Transverse colon (tissue), 4 donors: ENCODE measurements around the gene BCAS1. TPM values are rescaled to one million over a fixed set of nuclear protein-coding genes. Genes with fewer than 3 reads are reported as not detected.

ENCODE experiments used
- DNase-seq: peaks from one replicate; pipeline ENCODE4 v3.0.0-alpha.2; 2019
- H3K27ac ChIP-seq, 4 donors: fragments of 200-600 bp; sonication (generic); 2 replicates each; pipeline ENCODE4 v1.5.1; 2016 to 2018; ENCODE audit warnings: inconsistent platforms in 4 of 4
- H3K27me3 ChIP-seq: fragments of 200-600 bp; sonication (generic); 2 replicates; pipeline ENCODE4 v1.5.1; 2017; ENCODE audit warnings: inconsistent platforms
- H3K36me3 ChIP-seq, 4 donors: fragments of 200-600 bp; sonication (generic); 2 replicates each; pipeline ENCODE4 v1.5.1; 2017 to 2019; ENCODE audit warnings: inconsistent platforms in 4 of 4
- H3K4me1 ChIP-seq, 4 donors: fragments of 200-600 bp; sonication (generic); 2 replicates each; pipeline ENCODE4 v1.5.1; 2017 to 2020; ENCODE audit warnings: inconsistent platforms in 4 of 4
- H3K4me3 ChIP-seq, 4 donors: fragments of 200-600 bp; sonication (generic); 1 replicate in 1 of 4; 2 replicates in 3 of 4; pipeline versions ENCODE4 v1.5.1 to v1.6.1; 2017 to 2019; ENCODE audit warnings: inconsistent platforms in 4 of 4
- H3K9me3 ChIP-seq, 2 donors: fragments of 200-600 bp; sonication (generic); 2 replicates each; pipeline ENCODE4 v1.5.1; 2017 to 2019; ENCODE audit warnings: inconsistent platforms in 2 of 2
- CTCF ChIP-seq, 5 experiments: fragments of 200-600 bp in 3 of 5; fragments of 450-650 bp in 2 of 5; sonication (generic) in 3 of 5; IDR thresholded peaks; 1 replicate in 2 of 5; 2 replicates in 3 of 5; pipeline ENCODE4 v1.5.1; 2016 to 2017; ENCODE audit warnings: antibody characterized with exemption in 5 of 5, inconsistent platforms in 3 of 5, mild to moderate bottlenecking in 2 of 5, moderate library complexity in 1 of 5
- EP300 ChIP-seq: sonication (generic); formaldehyde crosslinking; IDR thresholded peaks from one replicate; pipeline ENCODE4 v1.6.1; 2017; ENCODE audit warnings: antibody characterized with exemption, low read depth
- POLR2A ChIP-seq: fragments of 450-650 bp; IDR thresholded peaks from one replicate; pipeline ENCODE4 v1.6.1; 2016; ENCODE audit warnings: antibody characterized with exemption, mild to moderate bottlenecking, moderate library complexity
- POLR2AphosphoS5 ChIP-seq, 3 donors: sonication (generic); formaldehyde crosslinking; IDR thresholded peaks; one replicate each; pipeline ENCODE4 v1.6.1; 2016; ENCODE audit warnings: antibody characterized with exemption in 3 of 3
- WGBS, 2 donors: methylation state at CpG; one replicate each; pipeline ENCODE4 v1.1.5; 2018; ENCODE audit warnings: low coverage in 1 of 2; 5-methylcytosine and 5-hydroxymethylcytosine counted together
- in situ Hi-C, 4 donors: fragments of 200-750 bp; cut with MboI; loops; one replicate each; pipeline versions ENCODE4 v1.15.0 to v1.15.1; 2017; ENCODE audit warnings: low sequenced_read_pairs in 3 of 4, low pct_ligation_motif_present in 1 of 4, low pct_unique_long_range_greater_than_20kb in 1 of 4
- intact Hi-C: fragments of 100-400 bp; cut with DNase I; formaldehyde crosslinking; loops from one replicate; pipeline ENCODE4 v1.15.1; 2023; ENCODE audit warnings: low total_unique reads
- total RNA-seq, 4 donors: library from RNA; depleted of rRNA; stranded (reverse); fragments of >200 nt; gene quantifications; one replicate each; pipeline ENCODE4 v1.1.0, GENCODE V29; 2016

BCAS1 gene
- total RNA-seq, 4 donors from 2014 or later = 68.9 to 127 (median 89.0) TPM

- WGBS, 2 donors = 100% methylated on average over 1 of the region's 1 CpG; no CpG with 5 or more reads in 1 of the 2 donors
These were observed 40.8 kb downstream of the BCAS1 start for GRCh38 chr20:54029643-54030042.

GRCh38 chr20:54029176-54029575 is 41.2 kb downstream of the BCAS1 start:
- Histone ChIP-seq H3K27ac (no peak overlapping the region), H3K4me3 (no peak overlapping the region), H3K36me3 (no peaks in the 10 kb centered on the region), H3K4me1 (peaks cover 0 to 12% (median 0%) of the 10 kb centered on the region in 4 donors), H3K9me3 (no peaks in the 10 kb centered on the region), H3K27me3 (no peaks in the 10 kb centered on the region)
- 83 to 100% methylated on average over 1 to 5 of the region's 5 CpGs for WGBS, 2 donors
- intact Hi-C loops (no loop called here), in situ Hi-C loops (no loop called here)
- no peak for DNase-seq
- TF ChIP-seq POLR2A = no peak
- no peak for TF ChIP-seq EP300

More at GRCh38 chr20:54029643-54030042, 40.8 kb downstream of the BCAS1 start:
- Histone ChIP-seq H3K27ac (no peak overlapping the region), H3K36me3 (no peaks in the 10 kb centered on the region), H3K9me3 (no peaks in the 10 kb centered on the region), H3K4me1 (peaks cover 0 to 12% (median 0%) of the 10 kb centered on the region in 4 donors), H3K27me3 (no peaks in the 10 kb centered on the region), H3K4me3 (no peak overlapping the region)
- in situ Hi-C loops = no loop called here
- intact Hi-C loops = no loop called here
- no peak for DNase-seq
- TF ChIP-seq POLR2A (no peak), POLR2AphosphoS5 (IDR thresholded peaks at IDR 0.05) (no peak), CTCF (IDR thresholded peaks at IDR 0.05) (no peak), EP300 (no peak)

- intact Hi-C loops = no loop called here
- no peaks in the 10 kb centered on the region for H3K9me3 ChIP-seq
- TF ChIP-seq POLR2AphosphoS5 (IDR thresholded peaks at IDR 0.05) = no peak
- no peak for TF ChIP-seq CTCF (IDR thresholded peaks at IDR 0.05)
- TF ChIP-seq EP300 = no peak
- no peak for TF ChIP-seq POLR2A
- no peak overlapping the region for H3K4me3 ChIP-seq
- H3K4me1 ChIP-seq = peaks cover 0 to 12% (median 0%) of the 10 kb centered on the region in 4 donors
- no peak overlapping the region for H3K27ac ChIP-seq
- no peaks in the 10 kb centered on the region for H3K27me3 ChIP-seq
- in situ Hi-C loops = no loop called here
- H3K36me3 ChIP-seq = no peaks in the 10 kb centered on the region
- 47 to 81% methylated on average over 5 to 22 of the region's 22 CpGs for WGBS, 2 donors
- no peak for DNase-seq
These were observed 42.0 kb downstream of the BCAS1 start for GRCh38 chr20:54028276-54029011.

- in situ Hi-C loops = no loop called here
- DNase-seq = no peak
These were observed 42.7 kb downstream of the BCAS1 start for GRCh38 chr20:54027704-54028103.

More at GRCh38 chr20:54027704-54028103, 42.7 kb downstream of the BCAS1 start:
- Histone ChIP-seq H3K36me3 (no peaks in the 10 kb centered on the region), H3K27me3 (no peaks in the 10 kb centered on the region), H3K4me1 (peaks cover 0 to 12% (median 0%) of the 10 kb centered on the region in 4 donors), H3K4me3 (no peak overlapping the region), H3K9me3 (no peaks in the 10 kb centered on the region), H3K27ac (peak overlapping the region in 2 of 4 donors; percentile 18 to 38)
- WGBS, 2 donors = 48 to 51% methylated on average over 4 of the region's 4 CpGs
- intact Hi-C loops = no loop called here
- no peak for TF ChIP-seq POLR2A
- no peak for TF ChIP-seq EP300
- TF ChIP-seq POLR2AphosphoS5 (IDR thresholded peaks at IDR 0.05) = no peak
- TF ChIP-seq CTCF (IDR thresholded peaks at IDR 0.05) = no peak
